Dendritic cell treated with granulocyte-macrophage colony-stimulating factor and Interleukin-4, amounts not matched to agents 40 ng/mL and 50 ng/mL, for 4 days (primary cell): ENCODE data around the gene C4BPB.
A peak's percentile ranks its signal among the peaks of the same experiment; 100 is the strongest.

Experiments
- H3K27ac Mint-ChIP-seq: one replicate; pipeline ENCODE4 v1.8.0; 2022; ENCODE audit warnings: mild to moderate bottlenecking, mixed read lengths
- H3K27me3 Mint-ChIP-seq: one replicate; pipeline ENCODE4 v1.8.0; 2022; ENCODE audit warnings: mild to moderate bottlenecking, mixed read lengths
- H3K36me3 Mint-ChIP-seq: one replicate; pipeline ENCODE4 v1.8.0; 2022; ENCODE audit warnings: low read depth, mixed read lengths
- H3K4me1 Mint-ChIP-seq: one replicate; pipeline ENCODE4 v1.8.0; 2022; ENCODE audit warnings: low read depth, mixed read lengths
- H3K4me3 Mint-ChIP-seq: one replicate; pipeline ENCODE4 v1.8.0; 2022; ENCODE audit warnings: mild to moderate bottlenecking, moderate library complexity, mixed read lengths
- H3K9me3 Mint-ChIP-seq: one replicate; pipeline ENCODE4 v1.8.0; 2022; ENCODE audit warnings: mixed read lengths
- intact Hi-C: fragments of 100-400 bp; cut with micrococcal nuclease; formaldehyde crosslinking; loops from one replicate; pipeline ENCODE4 v1.15.0; 2022

The C4BPB gene

GRCh38 chr1:207112616-207113296 is 24.1 kb downstream of the C4BPB start:
- intact Hi-C loops, result no loop called here
- no peaks in the 10 kb centered on the region for H3K36me3 Mint-ChIP-seq
- H3K4me1 Mint-ChIP-seq, result no peaks in the 10 kb centered on the region
- no peak overlapping the region for H3K4me3 Mint-ChIP-seq
- H3K27me3 Mint-ChIP-seq, result peaks cover 4% of the 10 kb centered on the region
- no peak overlapping the region for H3K27ac Mint-ChIP-seq
- H3K9me3 Mint-ChIP-seq, result no peaks in the 10 kb centered on the region

- Mint-ChIP-seq H3K9me3 (no peaks in the 10 kb centered on the region), H3K27ac (no peak overlapping the region), H3K4me3 (no peak overlapping the region), H3K4me1 (no peaks in the 10 kb centered on the region), H3K27me3 (peaks cover 2% of the 10 kb centered on the region), H3K36me3 (no peaks in the 10 kb centered on the region)
- intact Hi-C loops, result no loop called here
Observed at GRCh38 chr1:207115269-207115668, 26.6 kb downstream of the C4BPB start.

GRCh38 chr1:207124389-207124788 is 35.7 kb downstream of the C4BPB start:
- H3K4me1 Mint-ChIP-seq, result no peaks in the 10 kb centered on the region
- H3K36me3 Mint-ChIP-seq, result peaks cover 11% of the 10 kb centered on the region
- no peak overlapping the region for H3K27ac Mint-ChIP-seq
- no peaks in the 10 kb centered on the region for H3K27me3 Mint-ChIP-seq
- no peak overlapping the region for H3K4me3 Mint-ChIP-seq
- intact Hi-C loops, result no loop called here
- H3K9me3 Mint-ChIP-seq, result peaks cover 34% of the 10 kb centered on the region

- H3K4me1 Mint-ChIP-seq, result no peaks in the 10 kb centered on the region
- intact Hi-C loops, result no loop called here
- no peaks in the 10 kb centered on the region for H3K27me3 Mint-ChIP-seq
- H3K36me3 Mint-ChIP-seq, result peaks cover 12% of the 10 kb centered on the region
- no peak overlapping the region for H3K27ac Mint-ChIP-seq
- no peak overlapping the region for H3K4me3 Mint-ChIP-seq
- H3K9me3 Mint-ChIP-seq, result peaks cover 52% of the 10 kb centered on the region
Observed at GRCh38 chr1:207128336-207128921, 39.8 kb downstream of the C4BPB start.

GRCh38 chr1:207129053-207129452 is 40.4 kb downstream of the C4BPB start:
- Mint-ChIP-seq H3K27ac (no peak overlapping the region), H3K27me3 (no peaks in the 10 kb centered on the region), H3K36me3 (peaks cover 12% of the 10 kb centered on the region), H3K4me3 (no peak overlapping the region), H3K9me3 (peaks cover 52% of the 10 kb centered on the region), H3K4me1 (peaks cover under 1% of the 10 kb centered on the region)
- intact Hi-C loops, result no loop called here

- no peak overlapping the region for H3K4me3 Mint-ChIP-seq
- peaks cover 12% of the 10 kb centered on the region for H3K36me3 Mint-ChIP-seq
- H3K9me3 Mint-ChIP-seq, result peaks cover 47% of the 10 kb centered on the region
- H3K4me1 Mint-ChIP-seq, result peaks cover 15% of the 10 kb centered on the region
- intact Hi-C loops, result no loop called here
- H3K27me3 Mint-ChIP-seq, result no peaks in the 10 kb centered on the region
- H3K27ac Mint-ChIP-seq, result no peak overlapping the region
Observed at GRCh38 chr1:207130252-207131036, 41.8 kb downstream of the C4BPB start.

- Mint-ChIP-seq H3K4me3 (no peak overlapping the region), H3K36me3 (peaks cover 12% of the 10 kb centered on the region), H3K27me3 (no peaks in the 10 kb centered on the region), H3K4me1 (peaks cover 20% of the 10 kb centered on the region), H3K27ac (no peak overlapping the region), H3K9me3 (peaks cover 43% of the 10 kb centered on the region)
- intact Hi-C loops, result no loop called here
Observed at GRCh38 chr1:207131163-207131562, 42.5 kb downstream of the C4BPB start.

GRCh38 chr1:207134581-207134980 is 45.9 kb downstream of the C4BPB start:
- H3K27ac Mint-ChIP-seq, result peak overlapping the region; percentile 22
- intact Hi-C loops, result no loop called here
- H3K36me3 Mint-ChIP-seq, result no peaks in the 10 kb centered on the region
- H3K4me1 Mint-ChIP-seq, result peaks cover 24% of the 10 kb centered on the region
- H3K9me3 Mint-ChIP-seq, result peaks cover 24% of the 10 kb centered on the region
- H3K4me3 Mint-ChIP-seq, result no peak overlapping the region
- H3K27me3 Mint-ChIP-seq, result no peaks in the 10 kb centered on the region

GRCh38 chr1:207139616-207140015 is 51.0 kb downstream of the C4BPB start:
- H3K36me3 Mint-ChIP-seq, result no peaks in the 10 kb centered on the region
- H3K4me1 Mint-ChIP-seq, result peaks cover 17% of the 10 kb centered on the region
- no peak overlapping the region for H3K4me3 Mint-ChIP-seq
- peaks cover 8% of the 10 kb centered on the region for H3K9me3 Mint-ChIP-seq
- no peaks in the 10 kb centered on the region for H3K27me3 Mint-ChIP-seq
- intact Hi-C loops, result no loop called here
- no peak overlapping the region for H3K27ac Mint-ChIP-seq

GRCh38 chr1:207140536-207140935 is 51.9 kb downstream of the C4BPB start:
- Mint-ChIP-seq H3K4me1 (peaks cover 13% of the 10 kb centered on the region), H3K4me3 (no peak overlapping the region), H3K27ac (no peak overlapping the region), H3K9me3 (peaks cover 8% of the 10 kb centered on the region), H3K36me3 (no peaks in the 10 kb centered on the region), H3K27me3 (no peaks in the 10 kb centered on the region)
- intact Hi-C loops, result no loop called here

- Mint-ChIP-seq H3K27me3 (no peaks in the 10 kb centered on the region), H3K27ac (peak overlapping the region; percentile 69)
- intact Hi-C loops, result no loop called here
Observed at GRCh38 chr1:207145401-207146058, 56.9 kb downstream of the C4BPB start.

More at GRCh38 chr1:207145401-207146058, 56.9 kb downstream of the C4BPB start:
- Mint-ChIP-seq H3K36me3 (no peaks in the 10 kb centered on the region), H3K4me3 (no peak overlapping the region), H3K9me3 (peaks cover 8% of the 10 kb centered on the region), H3K4me1 (peaks cover 25% of the 10 kb centered on the region)
